Activated CD8-positive, alpha-beta memory T cell treated with anti-CD3 and anti-CD28 coated beads, Interleukin-2, amount 50 U/mL, for 24 hours (primary cell): Measurements from ENCODE around the gene PAM16.

ENCODE experiments used
- DNase-seq: peaks from one replicate; pipeline ENCODE4 v3.0.0-alpha.2; 2020; ENCODE audit errors: extremely low read depth

The PAM16 gene

DNA sequence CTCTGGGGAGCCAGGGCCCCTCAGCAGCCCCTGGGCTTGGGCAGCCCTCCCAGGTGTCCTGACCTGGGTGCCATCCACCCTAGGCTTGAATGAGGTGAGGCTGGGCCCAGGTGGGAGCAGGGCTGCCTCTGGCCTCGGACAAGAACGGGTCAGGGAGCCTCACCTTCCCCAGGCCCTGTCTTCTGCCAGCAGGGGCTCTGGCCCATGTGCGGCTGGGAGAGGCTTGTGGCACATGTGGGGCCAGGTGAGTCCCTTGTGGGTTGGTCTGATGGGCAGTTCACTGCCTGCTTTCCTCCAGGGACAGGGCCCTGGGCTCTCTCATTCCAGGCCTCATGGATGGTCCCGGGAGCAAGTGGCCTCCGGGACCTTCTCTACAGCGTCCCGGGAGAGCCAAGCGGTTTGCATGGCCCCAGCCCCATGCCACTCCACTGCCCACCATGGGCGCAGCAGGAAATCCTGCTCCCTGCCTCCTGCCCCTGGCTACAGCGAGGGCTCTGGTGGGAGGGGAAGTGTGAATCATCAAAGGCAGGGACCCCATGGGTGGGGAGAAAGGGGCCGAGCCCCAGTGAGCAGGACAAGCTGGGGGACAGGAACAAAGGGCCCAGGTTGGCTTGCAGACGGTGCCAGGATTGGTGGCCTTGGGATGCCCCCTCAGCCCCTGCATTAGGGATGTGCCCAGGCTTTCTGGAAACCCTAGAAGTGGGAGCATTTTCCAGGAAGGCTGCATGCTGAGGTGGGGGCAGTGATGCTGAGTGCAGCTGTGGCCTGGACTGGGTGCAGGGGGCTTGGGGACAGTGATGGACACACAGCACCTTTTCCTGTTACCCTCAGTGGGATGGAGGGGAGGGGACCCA lies 32.7 kb upstream of the PAM16 start:
- DNase-seq, result no peak

DNA sequence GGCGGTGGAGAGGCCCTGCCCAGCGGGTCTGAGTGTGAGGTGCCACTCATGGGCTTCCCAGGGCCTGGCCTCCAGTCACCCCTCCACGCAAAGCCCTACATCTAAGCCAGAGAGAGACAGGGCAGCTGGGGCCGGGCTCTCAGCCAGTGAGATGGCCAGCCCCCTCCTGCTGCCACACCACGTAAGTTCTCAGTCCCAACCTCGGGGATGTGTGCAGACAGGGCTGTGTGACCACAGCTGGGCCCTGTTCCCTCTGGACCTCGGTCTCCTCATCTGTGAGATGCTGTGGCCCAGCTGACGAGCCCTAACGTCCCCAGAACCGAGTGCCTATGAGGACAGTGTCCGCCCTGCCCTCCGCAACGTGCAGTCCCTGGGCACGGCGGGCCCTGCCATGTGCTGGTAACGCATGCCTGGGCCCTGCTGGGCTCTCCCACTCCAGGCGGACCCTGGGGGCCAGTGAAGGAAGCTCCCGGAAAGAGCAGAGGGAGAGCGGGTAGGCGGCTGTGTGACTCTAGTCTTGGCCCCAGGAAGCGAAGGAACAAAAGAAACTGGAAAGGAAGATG lies 31.8 kb upstream of the PAM16 start:
- DNase-seq, result no peak

DNA sequence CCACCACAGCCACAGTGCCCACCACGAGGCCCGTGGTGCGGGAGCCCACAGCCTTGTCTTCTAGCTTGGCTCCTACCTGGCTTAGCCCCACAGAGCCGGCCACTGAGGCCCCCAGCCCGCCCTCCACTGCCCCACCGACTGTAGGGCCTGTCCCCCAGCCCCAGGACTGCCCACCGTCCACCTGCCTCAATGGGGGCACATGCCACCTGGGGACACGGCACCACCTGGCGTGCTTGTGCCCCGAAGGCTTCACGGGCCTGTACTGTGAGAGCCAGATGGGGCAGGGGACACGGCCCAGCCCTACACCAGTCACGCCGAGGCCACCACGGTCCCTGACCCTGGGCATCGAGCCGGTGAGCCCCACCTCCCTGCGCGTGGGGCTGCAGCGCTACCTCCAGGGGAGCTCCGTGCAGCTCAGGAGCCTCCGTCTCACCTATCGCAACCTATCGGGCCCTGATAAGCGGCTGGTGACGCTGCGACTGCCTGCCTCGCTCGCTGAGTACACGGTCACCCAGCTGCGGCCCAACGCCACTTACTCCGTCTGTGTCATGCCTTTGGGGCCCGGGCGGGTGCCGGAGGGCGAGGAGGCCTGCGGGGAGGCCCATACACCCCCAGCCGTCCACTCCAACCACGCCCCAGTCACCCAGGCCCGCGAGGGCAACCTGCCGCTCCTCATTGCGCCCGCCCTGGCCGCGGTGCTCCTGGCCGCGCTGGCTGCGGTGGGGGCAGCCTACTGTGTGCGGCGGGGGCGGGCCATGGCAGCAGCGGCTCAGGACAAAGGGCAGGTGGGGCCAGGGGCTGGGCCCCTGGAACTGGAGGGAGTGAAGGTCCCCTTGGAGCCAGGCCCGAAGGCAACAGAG lies 31.0 kb upstream of the PAM16 start:
- no peak for DNase-seq

DNA sequence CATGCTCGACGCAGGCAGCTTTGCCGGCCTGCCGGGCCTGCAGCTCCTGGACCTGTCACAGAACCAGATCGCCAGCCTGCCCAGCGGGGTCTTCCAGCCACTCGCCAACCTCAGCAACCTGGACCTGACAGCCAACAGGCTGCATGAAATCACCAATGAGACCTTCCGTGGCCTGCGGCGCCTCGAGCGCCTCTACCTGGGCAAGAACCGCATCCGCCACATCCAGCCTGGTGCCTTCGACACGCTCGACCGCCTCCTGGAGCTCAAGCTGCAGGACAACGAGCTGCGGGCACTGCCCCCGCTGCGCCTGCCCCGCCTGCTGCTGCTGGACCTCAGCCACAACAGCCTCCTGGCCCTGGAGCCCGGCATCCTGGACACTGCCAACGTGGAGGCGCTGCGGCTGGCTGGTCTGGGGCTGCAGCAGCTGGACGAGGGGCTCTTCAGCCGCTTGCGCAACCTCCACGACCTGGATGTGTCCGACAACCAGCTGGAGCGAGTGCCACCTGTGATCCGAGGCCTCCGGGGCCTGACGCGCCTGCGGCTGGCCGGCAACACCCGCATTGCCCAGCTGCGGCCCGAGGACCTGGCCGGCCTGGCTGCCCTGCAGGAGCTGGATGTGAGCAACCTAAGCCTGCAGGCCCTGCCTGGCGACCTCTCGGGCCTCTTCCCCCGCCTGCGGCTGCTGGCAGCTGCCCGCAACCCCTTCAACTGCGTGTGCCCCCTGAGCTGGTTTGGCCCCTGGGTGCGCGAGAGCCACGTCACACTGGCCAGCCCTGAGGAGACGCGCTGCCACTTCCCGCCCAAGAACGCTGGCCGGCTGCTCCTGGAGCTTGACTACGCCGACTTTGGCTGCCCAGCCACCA lies 30.2 kb upstream of the PAM16 start:
- DNase-seq, result no peak

DNA sequence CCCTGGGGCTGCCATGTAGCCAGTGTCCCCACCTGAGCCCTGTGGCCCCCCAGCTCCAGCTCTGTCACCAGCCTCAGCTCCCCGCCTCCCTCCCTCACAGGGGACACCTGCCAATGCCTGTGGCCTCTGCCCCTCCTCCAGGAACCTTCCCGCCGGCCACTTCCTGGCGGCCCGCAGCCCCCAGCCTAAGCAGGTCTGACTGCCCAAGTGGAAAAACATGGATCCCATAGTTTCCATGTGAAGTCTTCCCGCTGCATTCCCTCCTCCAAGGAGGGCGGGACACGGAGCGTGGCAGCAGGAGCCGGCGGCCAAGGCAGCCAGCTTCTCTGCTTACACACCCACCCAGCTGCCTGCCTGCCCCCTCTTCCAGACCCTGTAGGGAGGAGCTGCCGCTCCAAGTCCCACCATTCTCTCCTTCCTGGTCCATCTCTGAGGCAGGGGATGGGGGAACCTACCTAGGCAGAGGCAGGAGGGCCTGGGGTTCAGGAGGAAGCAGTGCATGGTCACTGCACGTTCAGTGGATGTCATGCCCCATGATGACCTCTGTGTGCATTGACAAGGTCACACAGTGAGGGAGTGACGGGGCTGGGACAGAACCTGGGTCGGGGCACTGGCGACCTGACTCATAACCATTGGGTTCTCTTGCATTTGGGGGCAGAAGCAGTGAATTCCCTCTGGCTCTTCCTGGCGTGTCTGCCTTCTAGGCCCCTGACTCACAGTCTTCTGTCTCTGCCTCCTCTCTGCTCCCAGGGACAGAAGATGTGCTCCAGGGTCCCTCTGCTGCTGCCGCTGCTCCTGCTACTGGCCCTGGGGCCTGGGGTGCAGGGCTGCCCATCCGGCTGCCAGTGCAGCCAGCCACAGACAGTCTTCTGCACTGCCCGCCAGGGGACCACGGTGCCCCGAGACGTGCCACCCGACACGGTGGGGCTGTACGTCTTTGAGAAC lies 29.3 kb upstream of the PAM16 start:
- no peak for DNase-seq

DNA sequence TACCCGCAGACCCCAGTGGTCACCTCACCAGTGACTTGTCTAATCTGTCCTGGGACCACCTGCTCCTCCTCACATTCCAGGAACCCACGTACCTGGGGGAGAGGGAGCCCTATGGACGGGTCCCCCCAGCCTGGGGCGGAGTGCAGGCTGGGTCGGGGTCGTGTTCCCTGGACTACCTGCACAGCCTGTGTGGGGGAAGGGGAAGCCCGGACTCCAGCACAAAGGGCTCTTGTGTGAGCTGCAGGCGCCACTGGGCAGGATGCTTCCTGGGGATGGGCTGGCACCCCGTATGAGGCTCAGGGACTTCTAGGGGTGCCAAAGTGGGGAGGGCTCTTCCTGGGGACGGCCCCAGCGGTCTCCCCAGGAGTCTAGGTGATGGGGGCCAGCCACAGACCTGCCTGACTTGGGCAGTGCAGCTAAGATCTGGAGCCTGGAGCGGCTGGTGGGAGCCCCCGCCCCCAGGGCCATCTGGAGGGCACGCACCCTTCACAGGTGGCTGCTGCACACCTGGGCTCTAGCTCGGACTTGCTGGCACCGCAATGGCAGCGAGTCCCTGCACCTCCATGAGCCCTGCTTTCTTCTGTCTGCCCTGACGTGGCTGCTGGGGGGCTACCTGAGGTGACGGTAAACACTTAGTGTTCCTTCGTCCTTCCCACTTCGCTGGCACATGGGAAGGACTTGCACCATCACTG lies 28.0 kb upstream of the PAM16 start:
- no peak for DNase-seq

DNA sequence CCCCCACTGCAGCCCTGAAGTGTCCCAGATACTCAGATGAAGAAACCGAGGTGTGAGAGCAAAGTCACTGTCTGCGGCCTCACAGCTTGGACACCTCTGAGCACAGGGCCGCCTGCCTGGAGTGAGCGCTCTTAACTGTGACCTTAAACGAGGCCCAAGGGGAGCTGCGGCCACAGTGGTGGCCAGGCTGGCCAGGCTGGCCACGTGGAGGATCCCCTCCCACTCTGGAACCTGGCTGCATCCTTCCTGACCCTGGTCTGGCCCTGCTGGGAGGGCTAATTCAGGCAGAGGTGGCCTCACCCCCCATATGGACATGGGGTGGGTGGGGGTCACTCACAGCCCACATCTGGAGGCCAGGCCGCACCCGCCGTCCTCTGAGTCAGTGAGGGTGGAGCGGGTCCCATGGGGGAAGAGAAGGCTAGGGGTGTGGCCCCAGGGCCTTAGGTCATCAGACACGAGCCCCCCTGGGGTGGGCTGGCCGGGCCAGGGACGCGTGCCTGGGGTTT lies 27.1 kb upstream of the PAM16 start:
- DNase-seq, result no peak

DNA sequence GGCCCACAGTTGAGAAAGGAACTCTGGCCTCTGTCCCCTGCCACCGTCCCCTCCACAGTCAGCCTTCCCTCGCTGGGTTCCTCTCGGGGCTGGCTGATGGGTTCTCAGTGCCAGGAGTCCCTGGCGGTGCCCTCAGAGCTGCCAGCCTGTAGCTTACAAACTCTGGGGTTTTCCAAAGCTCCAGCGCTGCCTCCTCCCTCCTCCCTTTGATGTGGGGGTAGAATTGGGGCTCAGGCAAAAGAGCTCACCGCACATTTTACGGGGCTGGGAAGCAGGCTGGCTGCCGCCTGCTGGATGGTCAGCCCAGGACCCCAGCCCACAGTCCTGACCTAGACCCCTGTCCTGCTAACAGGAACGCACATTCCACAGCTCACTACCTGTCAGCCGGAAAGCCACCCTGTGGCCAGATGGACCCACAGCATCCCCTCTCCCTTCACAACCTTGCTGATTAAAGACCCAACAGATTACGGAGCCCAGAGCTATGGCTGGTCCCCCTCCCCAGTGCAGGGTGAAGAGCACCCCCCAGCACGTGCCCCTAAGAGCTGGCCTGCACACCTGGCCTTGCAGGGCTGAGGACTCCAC lies 26.5 kb upstream of the PAM16 start:
- no peak for DNase-seq

DNA sequence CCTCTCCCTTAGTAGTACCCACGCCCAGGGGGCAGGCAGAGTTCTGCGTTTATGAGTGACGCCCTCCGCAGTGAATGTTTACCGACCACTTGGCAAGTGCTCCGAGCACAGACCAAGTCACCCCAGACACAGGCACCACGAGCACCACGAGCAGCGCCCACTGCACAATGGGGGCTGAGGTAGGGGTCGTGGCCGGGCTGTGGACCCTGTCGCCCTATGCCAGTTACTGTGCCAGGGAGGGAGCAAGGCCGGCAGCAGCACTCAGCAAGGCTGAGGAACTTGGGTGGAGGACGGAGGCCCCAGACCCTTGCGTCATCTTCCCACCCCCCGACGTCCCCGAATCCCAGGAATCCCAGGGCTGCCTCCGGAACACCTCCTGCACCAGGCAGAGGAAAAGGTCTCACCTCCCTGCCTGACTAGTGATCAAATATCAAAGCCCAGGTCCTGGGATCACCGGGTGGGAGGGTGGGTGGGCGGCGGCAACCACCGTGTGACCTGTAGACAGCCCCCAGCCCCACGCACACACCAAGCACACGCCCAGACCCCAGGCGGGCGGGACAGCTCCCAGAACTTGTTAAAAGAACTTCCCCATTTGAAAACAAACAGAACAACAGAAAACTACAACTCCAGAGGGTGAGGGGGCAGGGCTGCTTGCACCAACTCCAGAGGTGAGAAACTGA lies 25.9 kb upstream of the PAM16 start:
- no peak for DNase-seq

DNA sequence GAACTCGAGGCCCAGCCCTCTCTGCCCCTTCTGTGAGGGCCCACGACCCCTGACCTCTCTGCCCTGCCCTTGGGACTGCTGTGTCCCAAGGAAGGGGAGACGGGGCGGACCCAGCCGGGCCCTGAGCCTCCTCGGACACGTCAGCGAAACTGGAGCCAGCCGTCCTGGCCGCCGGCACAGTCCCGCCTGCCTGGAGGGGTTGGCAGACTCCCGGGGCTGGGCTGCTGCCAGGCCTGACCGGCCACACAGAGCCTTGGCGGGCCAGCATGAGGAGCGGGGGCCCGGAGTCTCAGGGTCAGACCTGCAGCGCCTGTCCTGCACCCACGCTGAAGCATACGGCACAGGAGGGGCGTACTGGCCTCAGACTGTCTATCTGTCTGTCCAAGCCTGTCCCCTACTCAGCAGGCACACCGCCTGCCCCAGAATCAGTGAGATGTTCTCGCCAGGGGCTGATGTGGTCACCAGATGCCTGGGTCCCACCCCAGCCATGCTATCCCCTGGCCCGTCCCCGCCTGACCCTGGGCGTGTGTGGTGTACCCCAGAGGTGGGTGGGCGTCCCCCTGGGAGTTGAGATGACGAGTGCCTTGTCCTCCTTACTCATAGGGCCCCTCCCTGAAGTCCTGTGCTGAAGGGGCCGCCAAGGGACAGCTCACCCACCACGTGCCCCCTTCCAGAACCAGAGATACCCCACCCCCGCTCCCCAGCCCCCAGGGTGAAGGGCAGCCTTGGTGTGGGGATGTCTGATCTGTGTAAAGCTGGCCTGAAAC lies 25.2 kb upstream of the PAM16 start:
- no peak for DNase-seq

DNA sequence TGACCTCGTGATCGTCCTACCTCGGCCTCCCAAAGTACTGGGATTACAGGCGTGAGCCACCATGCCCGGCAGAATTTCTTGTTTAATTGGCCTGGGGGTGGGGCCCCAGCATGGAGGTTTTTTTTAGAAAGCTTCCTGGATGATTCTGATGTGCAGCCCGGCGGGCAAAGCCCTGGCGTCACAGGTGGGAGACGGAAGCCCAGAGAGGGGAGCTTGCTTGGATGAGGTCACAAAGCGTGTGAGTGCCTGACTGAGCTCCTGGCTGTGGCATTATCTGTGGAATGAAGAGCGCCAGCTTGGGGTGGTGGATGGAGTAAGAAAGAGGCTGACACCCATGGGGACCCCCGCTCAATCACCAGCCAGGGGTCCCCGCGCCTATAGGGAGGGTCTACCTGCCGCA lies 24.6 kb upstream of the PAM16 start:
- DNase-seq, result no peak

DNA sequence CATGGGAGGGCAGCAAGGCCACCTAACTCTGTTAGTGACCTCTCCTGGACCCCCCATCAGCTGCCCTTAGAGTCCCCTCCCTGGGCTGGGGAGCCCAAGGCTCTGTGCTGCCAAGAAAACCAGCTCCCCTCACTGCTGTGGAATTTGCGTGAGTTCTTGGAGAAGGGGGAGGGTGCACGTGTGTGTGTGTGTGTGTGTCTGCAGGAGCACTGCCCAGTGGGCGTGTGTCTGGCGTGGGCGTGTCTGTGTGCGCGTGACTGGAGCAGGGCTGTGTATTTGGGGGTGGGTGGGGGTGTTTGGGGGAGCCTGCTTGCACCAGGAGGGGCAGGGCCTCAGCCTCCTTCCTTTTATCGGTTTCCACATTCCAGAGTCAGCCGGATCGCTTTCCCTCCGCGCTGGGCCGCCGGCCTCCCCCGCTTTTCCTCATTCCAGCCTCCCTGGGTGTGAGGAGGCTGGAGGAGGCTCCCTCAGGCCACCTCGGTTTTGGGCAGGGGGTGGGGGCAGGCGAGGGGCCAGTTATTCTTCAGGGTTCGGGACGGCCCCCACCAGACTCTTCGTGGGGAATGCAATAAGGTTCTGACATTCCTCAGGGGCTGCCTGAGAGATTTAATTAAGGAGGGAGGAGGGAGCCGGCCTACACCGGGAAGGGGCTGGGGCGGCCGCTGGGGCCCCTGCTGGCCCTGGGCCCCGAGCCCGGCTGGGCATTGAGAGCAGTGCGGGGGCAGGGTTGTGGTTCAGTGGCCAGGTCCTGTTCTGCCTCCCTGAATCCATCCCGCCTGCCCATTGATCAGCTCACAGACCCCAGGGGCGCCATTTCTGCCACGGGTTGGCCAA lies 23.0 kb upstream of the PAM16 start:
- no peak for DNase-seq

DNA sequence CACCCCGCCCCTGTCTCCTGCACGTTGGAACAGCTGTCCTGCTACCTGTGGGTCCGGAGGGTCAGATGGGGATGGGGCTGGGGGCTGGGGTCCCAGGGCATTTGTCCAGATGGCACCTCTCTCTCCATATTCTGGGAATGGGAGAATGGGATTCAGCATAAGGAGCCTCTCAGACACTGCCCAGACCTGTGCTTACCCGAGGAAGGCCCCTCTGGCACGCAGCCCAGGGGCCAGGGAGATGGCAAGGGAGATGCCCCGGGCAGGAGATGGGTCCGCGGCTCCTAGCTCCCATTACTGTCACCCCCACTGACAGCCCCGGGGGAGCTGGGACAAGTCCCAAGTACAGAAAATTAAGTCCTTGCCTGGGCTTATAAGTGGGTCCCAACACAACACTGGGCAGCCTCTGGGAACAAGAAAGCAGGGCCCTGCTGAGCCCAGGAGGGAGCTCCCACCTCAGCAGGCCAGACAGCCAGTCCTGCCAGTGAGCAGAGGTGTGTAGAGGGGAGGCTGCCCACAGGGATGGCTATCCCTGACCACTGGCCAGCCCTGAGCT lies 22.3 kb upstream of the PAM16 start:
- DNase-seq, result no peak

DNA sequence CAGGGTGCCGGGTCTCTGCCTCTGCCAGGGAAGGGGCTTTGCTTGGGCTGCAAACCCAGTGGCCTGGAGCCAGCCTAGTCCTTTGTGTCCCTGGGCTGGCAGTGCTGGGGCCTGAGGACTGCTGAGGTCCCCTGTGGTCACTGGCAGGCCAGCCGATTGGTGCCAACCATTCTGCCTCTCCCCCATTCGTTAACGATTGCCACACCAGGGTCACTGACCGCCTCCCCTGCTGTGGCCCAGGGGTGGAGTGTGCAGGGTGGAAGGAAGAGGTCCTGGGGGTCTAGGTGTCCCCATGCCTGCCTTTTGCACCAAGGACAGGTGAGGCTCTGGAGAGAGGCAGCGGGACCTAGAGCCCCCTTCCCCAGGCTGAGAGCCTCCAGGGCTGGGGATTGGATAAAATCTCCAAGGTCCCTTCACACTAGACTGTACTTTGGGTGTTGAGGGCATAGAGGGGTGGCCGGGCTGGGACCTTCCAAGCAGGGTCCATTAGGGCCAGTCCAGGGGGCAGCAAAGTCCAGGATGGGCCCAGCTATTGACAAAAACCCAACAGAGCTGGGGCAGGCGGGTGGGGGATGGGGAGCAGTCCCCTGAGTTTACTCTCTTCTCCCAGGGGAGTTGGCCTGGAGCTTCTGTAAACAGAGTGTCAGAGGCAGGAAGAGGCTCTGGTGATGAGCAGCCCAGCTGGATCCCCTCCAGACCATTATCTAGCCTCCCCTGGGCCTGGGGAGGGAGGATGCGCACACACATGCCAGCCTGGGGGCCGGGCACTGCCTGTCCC lies 21.6 kb upstream of the PAM16 start:
- no peak for DNase-seq

DNA sequence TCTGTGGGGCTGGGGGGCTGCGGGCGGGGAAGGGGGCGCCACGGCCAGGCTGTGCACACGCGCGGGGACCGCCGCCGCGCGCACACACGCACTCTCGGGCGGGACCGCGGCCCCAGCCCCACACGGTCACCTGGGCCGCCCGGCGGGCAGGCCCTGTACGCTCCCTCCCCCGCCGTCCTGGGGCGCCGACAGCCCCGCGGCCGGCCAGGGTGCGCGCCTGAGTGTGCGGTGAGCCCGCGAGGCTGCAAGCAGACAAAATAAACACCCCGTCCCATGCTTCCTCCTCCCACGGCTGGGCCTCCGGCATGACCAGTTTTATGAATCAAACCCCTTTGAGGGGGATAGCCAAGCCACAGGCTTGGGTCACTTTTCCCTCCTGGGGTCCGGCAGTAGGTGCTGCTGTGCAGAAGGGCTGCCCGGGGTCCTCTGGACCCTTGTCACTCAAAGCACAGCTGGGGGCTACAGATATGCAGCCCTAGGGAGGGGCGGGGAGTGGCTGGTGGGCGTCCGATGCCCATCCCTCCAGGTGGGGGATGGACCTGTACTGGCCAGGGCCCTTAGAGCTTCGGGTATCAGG lies 21.0 kb upstream of the PAM16 start:
- no peak for DNase-seq
